ENCODE measurements around the gene BRINP2. TPM values are rescaled to one million over a fixed set of nuclear protein-coding genes. Genes with fewer than 3 reads are reported as not detected.

BRINP2 gene
- total RNA-seq, 4 donors from 2014 or later: 0.26 to 0.42 TPM; not detected in 2

DNA sequence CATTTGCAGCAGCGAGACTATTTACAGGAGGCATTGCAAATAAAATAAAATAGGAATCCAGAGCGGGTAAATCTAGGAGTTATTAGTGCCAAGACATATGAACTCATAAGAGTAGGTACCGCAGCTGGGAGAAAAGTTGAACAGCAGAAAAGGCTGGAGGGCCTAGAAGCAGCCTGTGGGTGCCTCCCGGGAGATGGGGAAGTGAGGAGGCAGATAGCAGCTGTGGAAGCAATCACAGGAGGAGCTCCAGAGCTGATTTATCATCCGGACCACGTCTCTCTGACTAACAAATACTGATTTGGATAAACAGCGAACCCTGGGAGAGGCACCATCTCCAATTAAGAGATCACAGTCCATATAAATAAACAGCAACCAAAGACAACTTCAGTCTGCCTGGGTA, 64.6 kb downstream of the BRINP2 start:
- 74 to 76% methylated on average over 7 of the region's 7 CpGs for WGBS, 2 donors
- intact Hi-C loops (cut with DNase I; ENCODE audit: low total_unique reads): no loop called here
- TF ChIP-seq, protein P1, sequence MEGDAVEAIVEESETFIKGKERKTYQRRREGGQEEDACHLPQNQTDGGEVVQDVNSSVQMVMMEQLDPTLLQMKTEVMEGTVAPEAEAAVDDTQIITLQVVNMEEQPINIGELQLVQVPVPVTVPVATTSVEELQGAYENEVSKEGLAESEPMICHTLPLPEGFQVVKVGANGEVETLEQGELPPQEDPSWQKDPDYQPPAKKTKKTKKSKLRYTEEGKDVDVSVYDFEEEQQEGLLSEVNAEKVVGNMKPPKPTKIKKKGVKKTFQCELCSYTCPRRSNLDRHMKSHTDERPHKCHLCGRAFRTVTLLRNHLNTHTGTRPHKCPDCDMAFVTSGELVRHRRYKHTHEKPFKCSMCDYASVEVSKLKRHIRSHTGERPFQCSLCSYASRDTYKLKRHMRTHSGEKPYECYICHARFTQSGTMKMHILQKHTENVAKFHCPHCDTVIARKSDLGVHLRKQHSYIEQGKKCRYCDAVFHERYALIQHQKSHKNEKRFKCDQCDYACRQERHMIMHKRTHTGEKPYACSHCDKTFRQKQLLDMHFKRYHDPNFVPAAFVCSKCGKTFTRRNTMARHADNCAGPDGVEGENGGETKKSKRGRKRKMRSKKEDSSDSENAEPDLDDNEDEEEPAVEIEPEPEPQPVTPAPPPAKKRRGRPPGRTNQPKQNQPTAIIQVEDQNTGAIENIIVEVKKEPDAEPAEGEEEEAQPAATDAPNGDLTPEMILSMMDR (IDR thresholded peaks at IDR 0.05): no peak
- no peak for TF ChIP-seq POLR2A (IDR thresholded peaks at IDR 0.05)
- DNase-seq (ENCODE audit: low spot score in 2 of 2): no peak
- no peak overlapping the region for H3K4me3 ChIP-seq (ENCODE audit: low read depth, poor library complexity, severe bottlenecking)

DNA sequence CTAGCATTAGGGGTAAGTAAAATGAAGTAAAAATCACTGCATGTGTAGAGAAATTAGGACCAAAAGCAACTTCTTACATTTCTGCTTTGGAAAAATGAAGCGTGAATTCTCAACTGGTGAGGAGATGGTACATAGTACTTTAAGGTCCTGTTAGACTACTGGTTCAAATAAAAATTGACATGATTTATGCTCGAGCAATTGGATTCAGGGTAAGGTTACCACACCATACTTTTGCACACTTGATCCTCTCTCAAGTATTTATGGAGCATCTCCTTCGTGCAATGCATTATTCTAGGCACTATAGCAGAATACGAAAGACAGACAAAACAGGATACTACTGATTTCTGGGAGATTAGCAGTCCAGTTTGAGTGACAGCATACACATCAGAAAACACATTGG, 66.2 kb downstream of the BRINP2 start:
- 85 to 87% methylated on average over 4 of the region's 4 CpGs for WGBS, 2 donors
- H3K4me3 ChIP-seq (ENCODE audit: low read depth, poor library complexity, severe bottlenecking): no peak overlapping the region
- TF ChIP-seq, protein P1 (IDR thresholded peaks at IDR 0.05): no peak
- no peak for TF ChIP-seq POLR2A (IDR thresholded peaks at IDR 0.05)
- intact Hi-C loops (cut with DNase I; ENCODE audit: low total_unique reads): no loop called here
- DNase-seq (ENCODE audit: low spot score in 2 of 2): no peak

DNA sequence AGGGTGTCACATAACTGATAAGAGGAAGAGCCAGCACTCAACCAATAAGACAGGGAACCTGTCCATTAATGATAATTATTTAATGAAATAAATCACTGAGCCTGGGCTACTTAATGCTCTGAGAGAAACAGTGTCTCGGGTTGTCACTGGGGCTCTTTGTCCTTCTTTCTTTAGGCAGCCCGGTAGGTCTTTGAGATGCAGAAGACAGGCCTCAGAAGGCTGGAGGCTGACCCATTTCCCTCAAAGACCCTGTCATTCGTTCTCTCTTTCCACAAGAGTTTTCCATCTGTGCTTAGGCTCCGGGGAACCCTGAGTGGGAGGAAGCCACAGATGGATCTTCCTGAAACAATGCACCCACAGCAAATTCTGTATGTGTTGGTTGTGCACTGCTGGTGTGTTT, 68.2 kb downstream of the BRINP2 start:
- WGBS, 2 donors: 62 to 64% methylated on average over 4 of the region's 4 CpGs
- H3K4me3 ChIP-seq (ENCODE audit: low read depth, poor library complexity, severe bottlenecking): no peak overlapping the region
- DNase-seq (ENCODE audit: low spot score in 2 of 2): no peak
- TF ChIP-seq, protein P1 (IDR thresholded peaks at IDR 0.05): no peak
- no peak for TF ChIP-seq POLR2A (IDR thresholded peaks at IDR 0.05)
- intact Hi-C loops (cut with DNase I; ENCODE audit: low total_unique reads): no loop called here

DNA sequence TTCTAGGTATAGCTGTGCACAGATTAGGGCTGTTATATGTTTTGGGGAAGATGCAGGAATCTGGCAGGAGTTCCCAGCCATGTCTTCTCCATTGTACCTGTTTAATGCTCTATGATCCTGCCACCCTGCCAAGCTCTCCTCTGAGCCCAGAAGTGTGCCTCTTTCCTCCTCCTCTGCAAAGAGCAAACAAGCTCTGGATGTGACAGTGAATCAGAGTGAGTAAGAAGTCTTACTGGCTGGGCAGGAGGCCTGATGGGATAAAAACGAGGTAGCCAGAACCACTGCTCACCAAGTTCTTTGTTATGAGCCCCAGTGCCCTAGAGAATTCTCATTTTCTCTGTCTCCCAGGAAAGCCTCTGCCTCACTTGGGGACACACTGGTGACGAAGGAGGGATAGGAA, 69.0 kb downstream of the BRINP2 start:
- TF ChIP-seq, protein P1 (IDR thresholded peaks at IDR 0.05): no peak
- no peak for TF ChIP-seq POLR2A (IDR thresholded peaks at IDR 0.05)
- no peak overlapping the region for H3K4me3 ChIP-seq (ENCODE audit: low read depth, poor library complexity, severe bottlenecking)
- intact Hi-C loops (cut with DNase I; ENCODE audit: low total_unique reads): no loop called here
- no peak for DNase-seq (ENCODE audit: low spot score in 2 of 2)
- WGBS, 2 donors: 62 to 64% methylated on average over 2 of the region's 2 CpGs

DNA sequence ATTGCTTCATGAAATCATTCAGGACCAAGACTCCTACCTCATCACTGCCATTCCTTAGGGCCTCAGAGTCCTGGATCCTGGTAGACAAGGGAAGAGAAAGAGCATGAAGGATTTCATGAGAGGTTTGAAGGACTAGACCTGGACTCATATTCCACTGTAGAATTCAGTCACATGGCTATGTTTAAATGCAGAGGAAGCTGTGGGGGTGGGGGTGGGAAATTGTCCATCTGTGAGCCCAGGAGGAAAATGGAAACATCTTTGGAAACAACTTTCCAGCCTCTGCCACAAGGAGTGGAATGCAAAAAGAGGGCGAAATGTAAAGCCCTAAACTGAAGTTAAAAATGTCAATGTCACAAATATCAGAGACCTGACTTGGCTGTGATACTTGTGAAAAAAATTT, 73.0 kb downstream of the BRINP2 start:
- 82% methylated on average over 1 of the region's 1 CpG for WGBS, 2 donors
- no peak for DNase-seq (ENCODE audit: low spot score in 2 of 2)
- H3K4me3 ChIP-seq (ENCODE audit: low read depth, poor library complexity, severe bottlenecking): no peak overlapping the region
- intact Hi-C loops (cut with DNase I; ENCODE audit: low total_unique reads): no loop called here
- no peak for TF ChIP-seq POLR2A (IDR thresholded peaks at IDR 0.05)
- TF ChIP-seq, protein P1 (IDR thresholded peaks at IDR 0.05): no peak
